Testis (tissue), 2 donors: ENCODE measurements around the gene UBAP1.

Experiments
- CTCF ChIP-seq, 3 experiments: fragments of 450-650 bp in 2 of 3; fragments of 200-600 bp in 1 of 3; sonication (generic) in 1 of 3; IDR thresholded peaks; one replicate each; pipeline ENCODE4 v1.5.1; 2016 to 2019; ENCODE audit warnings: antibody characterized with exemption in 3 of 3, mild to moderate bottlenecking in 2 of 3, moderate library complexity in 1 of 3
- POLR2A ChIP-seq: fragments of 450-650 bp; IDR thresholded peaks from one replicate; pipeline ENCODE4 v1.6.1; 2017; ENCODE audit warnings: antibody characterized with exemption, mild to moderate bottlenecking, moderate library complexity

GRCh38 chr9:34227445-34227844 is 48.6 kb downstream of the UBAP1 start:
- TF ChIP-seq CTCF (IDR thresholded peaks at IDR 0.05) (no peak), POLR2A (no peak)
